ENCODE measurements around the gene DHX57. TPM values are rescaled to one million over a fixed set of nuclear protein-coding genes. Genes with fewer than 3 reads are reported as not detected.
A peak's percentile ranks its signal among the peaks of the same experiment; 100 is the strongest.

DHX57 gene
- total RNA-seq, 1 experiment from 2014 or later, result 27.5 TPM

DNA sequence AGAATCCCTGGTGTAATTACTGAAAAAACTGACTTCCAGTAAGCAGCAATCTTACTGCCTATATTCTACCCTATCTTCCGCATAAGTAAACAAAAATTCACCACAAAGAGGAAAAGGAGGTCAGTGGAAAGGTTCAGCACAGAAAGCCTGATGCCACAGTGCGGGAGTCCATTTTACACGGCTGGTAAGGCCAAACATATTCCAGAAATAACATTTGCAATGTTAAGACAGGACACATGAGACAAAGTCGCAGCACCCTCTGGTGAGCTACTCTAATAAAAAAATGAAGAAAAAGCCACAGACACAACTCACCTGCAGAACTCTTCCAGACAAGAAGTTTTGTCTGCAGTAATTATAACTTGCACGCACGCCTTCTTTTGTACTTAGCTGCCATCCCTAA lies 57.2 kb downstream of the DHX57 start:
- no CpG with 5 or more reads among the region's 6 CpGs for WGBS (ENCODE audit: extremely low coverage, insufficient read length, low lambda C conversion rate)
- Histone ChIP-seq H3K27ac (ENCODE audit: insufficient read length, low read depth, low read length) (no peak overlapping the region), H3K23me2 (ENCODE audit: insufficient read length, low read depth, low read length, poor library complexity, severe bottlenecking) (no peaks in the 10 kb centered on the region), H3K27me3 (ENCODE audit: insufficient read depth, low read length) (no peaks in the 10 kb centered on the region), H2AK5ac (ENCODE audit: insufficient read length, low read length) (no peak overlapping the region), H2BK120ac (ENCODE audit: low read depth, low read length, poor library complexity, severe bottlenecking) (no peak overlapping the region), H2BK5ac (ENCODE audit: insufficient read length, low read length) (no peak overlapping the region), H3K56ac (ENCODE audit: insufficient read length, low read depth, low read length) (no peak overlapping the region), H3K4ac (ENCODE audit: low read depth, low read length) (no peak overlapping the region), H3K79me2 (ENCODE audit: insufficient read depth, low read length) (no peaks in the 10 kb centered on the region), H3K23ac (ENCODE audit: insufficient read length, low read depth, low read length) (no peak overlapping the region), H3T11ph (ENCODE audit: low read length) (no peak overlapping the region), H3K9me3 (ENCODE audit: control insufficient read depth, low read depth, low read length) (no peaks in the 10 kb centered on the region), H2BK15ac (ENCODE audit: low read depth, low read length) (no peak overlapping the region), H3K18ac (ENCODE audit: insufficient read length, low read depth, low read length) (no peak overlapping the region), H3K4me2 (ENCODE audit: insufficient read depth, insufficient read length, low read length) (no peak overlapping the region), H3K9ac (ENCODE audit: extremely low read depth, insufficient read length, low read length) (no peak overlapping the region), H3K79me1 (ENCODE audit: insufficient read depth, low read depth, low read length, poor library complexity, severe bottlenecking) (no peaks in the 10 kb centered on the region), H4K91ac (ENCODE audit: insufficient read length, low read depth, low read length) (no peak overlapping the region), H3K4me1 (ENCODE audit: insufficient read depth, low read length) (no peaks in the 10 kb centered on the region), H4K20me1 (ENCODE audit: control insufficient read depth, insufficient read depth, insufficient read length) (no peaks in the 10 kb centered on the region), H2AFZ (ENCODE audit: low read length) (no peak overlapping the region), H2BK20ac (ENCODE audit: low read depth, low read length, poor library complexity, severe bottlenecking) (no peak overlapping the region), H2BK12ac (ENCODE audit: insufficient read length, low read depth, low read length) (no peak overlapping the region), H4K8ac (replicated peaks; ENCODE audit: insufficient read length, low read depth, low read length) (no peak overlapping the region), H3K14ac (ENCODE audit: insufficient read depth, low read length) (no peak overlapping the region), H4K5ac (ENCODE audit: insufficient read length, low read depth, low read length) (no peak overlapping the region)
- no peaks in the 10 kb centered on the region for H3K4me1 Mint-ChIP-seq
- TF ChIP-seq, protein P1, sequence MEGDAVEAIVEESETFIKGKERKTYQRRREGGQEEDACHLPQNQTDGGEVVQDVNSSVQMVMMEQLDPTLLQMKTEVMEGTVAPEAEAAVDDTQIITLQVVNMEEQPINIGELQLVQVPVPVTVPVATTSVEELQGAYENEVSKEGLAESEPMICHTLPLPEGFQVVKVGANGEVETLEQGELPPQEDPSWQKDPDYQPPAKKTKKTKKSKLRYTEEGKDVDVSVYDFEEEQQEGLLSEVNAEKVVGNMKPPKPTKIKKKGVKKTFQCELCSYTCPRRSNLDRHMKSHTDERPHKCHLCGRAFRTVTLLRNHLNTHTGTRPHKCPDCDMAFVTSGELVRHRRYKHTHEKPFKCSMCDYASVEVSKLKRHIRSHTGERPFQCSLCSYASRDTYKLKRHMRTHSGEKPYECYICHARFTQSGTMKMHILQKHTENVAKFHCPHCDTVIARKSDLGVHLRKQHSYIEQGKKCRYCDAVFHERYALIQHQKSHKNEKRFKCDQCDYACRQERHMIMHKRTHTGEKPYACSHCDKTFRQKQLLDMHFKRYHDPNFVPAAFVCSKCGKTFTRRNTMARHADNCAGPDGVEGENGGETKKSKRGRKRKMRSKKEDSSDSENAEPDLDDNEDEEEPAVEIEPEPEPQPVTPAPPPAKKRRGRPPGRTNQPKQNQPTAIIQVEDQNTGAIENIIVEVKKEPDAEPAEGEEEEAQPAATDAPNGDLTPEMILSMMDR (conservative IDR thresholded peaks at IDR 0.05), result no peak
- DNase-seq, result no peak
- H3K9me3 Mint-ChIP-seq, result no peaks in the 10 kb centered on the region
- no peak overlapping the region for H3K4me3 Mint-ChIP-seq
- H3K27me3 Mint-ChIP-seq (ENCODE audit: low read depth), result no peaks in the 10 kb centered on the region
- H3K36me3 Mint-ChIP-seq (ENCODE audit: insufficient read depth in 1 of 3, low read depth in 3 of 3), result peaks cover 10 to 70% (median 56%) of the 10 kb centered on the region in 3 experiments; a peak in 6 of 7 replicates
- H3K27ac Mint-ChIP-seq, result peak overlapping the region in 2 of 3 experiments; percentile 15 to 69; a peak in 2 of 7 replicates

Measured in H9 (cell line).